HG02798 (cell line): ENCODE data around the gene TANC1.

ENCODE experiments used
- ATAC-seq: cut with Tn5 transposase; IDR thresholded peaks from one replicate; pipeline ENCODE4 v1.9.1; 2021; ENCODE audit warnings: mild to moderate bottlenecking; ENCODE audit not compliant: unreplicated experiment, poor library complexity

TANC1 gene

DNA sequence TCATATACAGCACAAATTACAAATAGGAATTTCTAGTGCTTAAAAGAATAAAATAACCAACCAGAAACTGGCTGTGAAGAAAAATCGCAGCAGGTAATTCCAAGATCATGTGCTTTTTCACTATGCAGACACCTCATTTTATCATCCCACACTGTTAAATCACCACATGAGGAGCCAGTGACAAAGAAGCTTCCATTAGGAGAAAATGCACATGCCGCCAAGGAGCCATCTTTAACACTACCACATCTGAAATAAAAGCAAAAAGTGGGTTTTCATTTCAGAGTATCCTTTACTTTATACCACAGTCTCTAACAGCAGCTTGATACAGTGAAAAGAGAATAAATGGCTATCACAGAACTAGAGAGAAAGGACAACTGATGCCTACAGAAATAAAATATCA lies 311.3 kb downstream of the TANC1 start:
- no peak for ATAC-seq

DNA sequence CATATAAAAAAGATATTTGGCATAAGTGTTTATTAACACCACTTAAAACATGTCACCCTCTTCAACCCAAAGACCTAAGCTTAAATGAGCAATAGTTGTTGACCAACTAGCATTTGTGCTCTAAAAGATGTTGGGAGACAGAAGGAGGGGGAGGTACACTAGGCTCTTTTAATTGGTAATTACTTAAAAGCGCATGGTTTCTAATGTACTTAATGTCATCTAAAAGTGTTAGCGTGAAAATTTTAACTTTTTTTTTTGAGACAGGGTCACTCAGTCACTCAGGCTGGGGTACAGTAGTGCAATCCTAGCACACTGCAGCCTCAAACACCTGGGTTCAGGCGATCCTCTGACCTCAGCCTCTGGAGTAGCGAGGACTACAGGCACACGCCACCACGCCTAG lies 312.6 kb downstream of the TANC1 start:
- no peak for ATAC-seq
